ENCODE measurements around the gene TRERF1. TPM values are rescaled to one million over a fixed set of nuclear protein-coding genes. Genes with fewer than 3 reads are reported as not detected.

Gene TRERF1
- total RNA-seq, 1 experiment from 2014 or later = 5.2 TPM

DNA sequence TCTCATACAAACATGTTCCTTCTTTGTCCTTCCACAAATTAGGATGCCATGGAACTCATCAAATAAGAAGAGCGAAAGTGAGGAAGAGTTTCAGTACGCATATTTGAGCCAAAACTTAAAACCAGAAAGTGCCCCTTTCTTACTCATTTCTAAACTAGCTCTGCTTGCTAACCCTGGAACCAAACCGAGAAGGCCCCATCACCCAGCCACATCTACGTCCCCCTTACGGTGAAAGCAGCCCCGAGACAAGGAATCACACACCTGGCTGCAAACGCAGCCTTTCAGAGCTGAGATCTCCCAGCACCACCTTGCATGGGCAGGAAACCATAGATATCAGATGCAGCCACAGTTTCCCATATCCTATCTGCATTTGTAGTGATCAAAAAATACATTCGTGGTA is 28.5 kb downstream of the TRERF1 start:
- no peak for DNase-seq (ENCODE audit: low read depth)

DNA sequence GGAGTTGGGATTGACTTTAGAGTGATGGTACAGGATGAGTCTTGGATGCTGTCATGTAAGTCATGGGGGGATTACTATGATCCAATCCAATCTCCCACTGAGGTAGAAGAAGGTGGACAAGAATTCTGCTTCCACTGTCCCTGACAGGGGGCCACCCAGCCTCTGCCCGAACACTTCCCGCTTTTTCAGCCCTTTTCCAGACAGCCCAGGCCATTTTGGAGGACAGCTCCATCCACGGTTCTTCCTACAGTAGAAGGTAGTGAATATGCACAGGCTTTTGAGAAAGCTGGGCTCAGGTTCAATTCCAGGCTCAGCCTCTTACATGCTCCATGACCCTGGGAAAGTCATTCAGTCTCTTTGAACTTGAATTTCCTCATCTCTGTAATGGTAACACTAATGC is 31.0 kb downstream of the TRERF1 start:
- DNase-seq (ENCODE audit: low read depth) = no peak

DNA sequence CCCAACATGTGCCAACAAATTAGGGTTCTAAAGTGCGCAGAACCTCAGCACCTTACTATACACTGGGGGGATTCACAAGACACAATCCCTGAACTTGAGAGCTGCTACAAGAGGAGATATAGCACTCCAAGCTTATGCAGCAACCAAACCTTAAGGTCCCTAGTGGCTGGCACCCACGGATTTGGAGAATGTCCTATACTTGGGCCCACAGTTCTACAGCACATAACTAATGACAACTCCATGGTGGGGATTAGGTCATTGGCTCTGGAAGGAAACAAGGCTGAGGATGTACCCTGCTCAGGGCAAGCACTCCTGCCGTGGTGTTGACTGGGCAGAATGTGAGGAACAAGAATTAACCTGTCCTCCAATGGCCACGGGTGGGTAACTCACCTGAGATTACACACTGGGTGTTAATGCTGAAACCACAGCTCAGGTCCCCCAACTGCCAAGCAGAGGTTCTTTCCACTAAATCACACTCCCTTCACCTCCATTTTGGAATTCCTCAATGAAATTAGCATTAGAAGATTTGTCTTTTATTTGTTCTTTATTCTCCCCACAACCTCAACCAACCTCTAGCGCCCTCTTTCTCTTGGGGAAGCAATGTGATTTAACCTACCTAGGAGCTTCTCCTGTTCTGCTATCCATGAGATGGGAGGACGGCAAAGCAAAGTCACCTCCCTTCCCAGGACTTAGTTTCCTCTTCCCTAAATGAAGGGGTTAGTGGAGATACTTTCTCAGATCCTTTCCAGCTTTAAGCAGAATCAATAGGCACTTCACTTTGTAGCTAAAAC is 32.0 kb downstream of the TRERF1 start:
- no peak for DNase-seq (ENCODE audit: low read depth)

DNA sequence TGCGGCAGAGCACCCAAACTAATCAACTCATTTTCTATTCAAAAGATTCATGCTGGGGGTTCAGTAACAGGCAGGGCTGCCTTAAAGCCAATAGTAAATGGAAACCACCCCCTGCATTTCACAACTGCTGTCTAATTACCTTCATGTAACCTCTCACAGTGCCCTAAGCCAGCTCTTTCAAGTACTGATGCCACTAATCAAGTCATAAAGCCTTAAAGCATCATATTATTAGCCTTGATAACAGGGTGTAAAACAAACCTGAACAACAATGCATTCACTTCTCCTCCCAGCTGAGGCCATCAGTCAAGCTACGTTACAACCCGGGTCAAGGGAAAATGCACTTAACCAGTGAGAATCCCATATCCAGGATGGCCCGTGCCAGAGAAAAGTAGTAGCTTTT is 33.0 kb downstream of the TRERF1 start:
- DNase-seq (ENCODE audit: low read depth) = no peak

DNA sequence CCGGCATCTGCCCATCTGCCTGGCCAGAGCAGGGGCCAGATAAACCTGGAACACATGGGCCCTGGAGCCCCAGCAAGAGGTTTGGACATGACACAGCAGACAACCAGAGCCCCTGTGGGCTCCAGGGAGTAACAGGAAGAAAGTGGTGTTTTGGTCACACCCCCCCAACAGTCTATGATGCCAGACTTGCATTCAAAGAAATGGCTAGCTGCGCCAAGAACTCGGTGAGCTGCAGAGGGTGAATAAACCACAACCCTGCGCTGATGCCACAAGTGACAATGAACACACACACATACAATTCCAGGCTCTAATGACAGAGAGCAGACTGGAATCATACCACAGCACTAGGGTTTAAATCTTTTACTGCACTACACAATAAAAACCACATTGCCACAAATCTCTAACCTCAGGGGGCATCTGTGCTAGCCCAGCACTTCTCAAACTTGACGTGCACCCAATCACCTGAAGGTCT is 34.0 kb downstream of the TRERF1 start:
- peak; percentile 87 for DNase-seq (ENCODE audit: low read depth)

DNA sequence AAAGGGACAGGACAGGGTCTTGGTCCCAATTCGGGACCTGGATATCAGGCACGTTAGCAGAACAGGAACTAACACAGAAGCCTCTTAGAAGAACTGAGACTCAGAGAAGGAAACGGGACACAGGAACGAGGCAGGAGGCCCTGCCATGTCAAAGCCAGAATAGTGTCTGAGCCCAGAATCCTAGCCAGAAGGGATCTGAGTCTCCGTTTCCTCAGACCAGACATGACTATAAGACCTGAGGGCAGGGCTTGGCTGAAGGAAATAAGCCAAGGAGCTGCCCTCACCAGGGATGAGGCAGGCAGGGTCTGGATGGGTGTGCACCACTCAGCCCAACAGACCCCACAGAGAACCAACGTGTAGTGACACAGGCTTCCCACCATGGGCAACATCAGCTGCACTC is 40.3 kb downstream of the TRERF1 start:
- peak; percentile 46 for DNase-seq (ENCODE audit: low read depth)

DNA sequence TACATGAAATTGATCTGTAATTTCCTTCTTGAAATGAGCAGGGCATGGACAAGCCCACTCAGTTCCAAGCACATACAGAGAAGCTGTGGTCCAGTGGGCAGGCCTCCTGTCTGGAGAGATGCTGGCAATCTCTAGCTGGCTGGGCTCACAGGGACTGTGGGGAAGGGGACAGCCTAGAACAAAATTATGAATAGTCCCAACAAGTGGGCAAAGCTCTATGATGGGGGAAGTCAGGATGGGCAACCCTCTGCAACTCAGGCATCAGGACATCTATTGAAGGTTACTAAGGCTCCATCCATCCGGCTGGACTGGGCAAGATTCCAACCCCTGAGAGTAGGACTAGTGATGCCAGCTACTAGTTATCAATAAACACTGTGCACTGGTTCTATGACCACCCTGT is 40.9 kb downstream of the TRERF1 start:
- no peak for DNase-seq (ENCODE audit: low read depth)

DNA sequence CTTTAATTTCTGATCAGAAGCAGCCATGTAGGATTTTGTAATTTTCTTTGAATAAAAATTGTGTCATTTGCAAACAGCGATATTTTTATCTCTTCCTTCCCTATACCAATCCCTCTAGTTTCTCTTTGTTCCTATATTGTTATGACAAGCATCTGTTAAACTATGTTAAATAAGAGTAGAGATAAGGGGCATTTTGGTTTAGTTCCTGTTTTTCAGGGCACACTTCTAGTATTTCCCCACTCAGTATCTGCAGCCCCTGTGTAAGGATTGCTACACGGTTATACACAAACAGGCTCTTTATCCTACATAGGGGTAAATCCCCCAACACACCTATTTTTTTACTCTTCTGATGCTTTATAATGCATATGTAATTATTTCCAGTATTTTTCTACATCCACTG is 42.1 kb downstream of the TRERF1 start:
- DNase-seq (ENCODE audit: low read depth) = no peak

DNA sequence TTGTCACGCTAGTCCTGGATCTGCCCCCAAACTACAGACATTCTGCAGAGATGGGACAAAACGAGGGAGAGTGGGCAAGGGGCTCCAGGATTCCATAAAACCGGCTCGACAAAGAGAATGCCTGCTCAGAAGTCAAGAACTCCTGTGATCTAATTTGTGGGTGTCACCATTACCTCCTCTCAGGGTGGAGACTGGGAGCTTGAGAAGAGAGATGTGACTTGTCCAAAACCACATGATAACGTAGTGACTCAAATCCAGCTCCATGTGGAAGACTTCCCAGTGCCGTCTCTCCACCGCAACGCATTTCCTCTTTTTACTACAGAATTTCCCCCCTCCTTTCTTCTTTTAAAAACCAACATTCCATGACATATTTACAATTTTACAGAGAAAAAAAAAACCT is 44.3 kb downstream of the TRERF1 start:
- peak; percentile 93 for DNase-seq (ENCODE audit: low read depth)

DNA sequence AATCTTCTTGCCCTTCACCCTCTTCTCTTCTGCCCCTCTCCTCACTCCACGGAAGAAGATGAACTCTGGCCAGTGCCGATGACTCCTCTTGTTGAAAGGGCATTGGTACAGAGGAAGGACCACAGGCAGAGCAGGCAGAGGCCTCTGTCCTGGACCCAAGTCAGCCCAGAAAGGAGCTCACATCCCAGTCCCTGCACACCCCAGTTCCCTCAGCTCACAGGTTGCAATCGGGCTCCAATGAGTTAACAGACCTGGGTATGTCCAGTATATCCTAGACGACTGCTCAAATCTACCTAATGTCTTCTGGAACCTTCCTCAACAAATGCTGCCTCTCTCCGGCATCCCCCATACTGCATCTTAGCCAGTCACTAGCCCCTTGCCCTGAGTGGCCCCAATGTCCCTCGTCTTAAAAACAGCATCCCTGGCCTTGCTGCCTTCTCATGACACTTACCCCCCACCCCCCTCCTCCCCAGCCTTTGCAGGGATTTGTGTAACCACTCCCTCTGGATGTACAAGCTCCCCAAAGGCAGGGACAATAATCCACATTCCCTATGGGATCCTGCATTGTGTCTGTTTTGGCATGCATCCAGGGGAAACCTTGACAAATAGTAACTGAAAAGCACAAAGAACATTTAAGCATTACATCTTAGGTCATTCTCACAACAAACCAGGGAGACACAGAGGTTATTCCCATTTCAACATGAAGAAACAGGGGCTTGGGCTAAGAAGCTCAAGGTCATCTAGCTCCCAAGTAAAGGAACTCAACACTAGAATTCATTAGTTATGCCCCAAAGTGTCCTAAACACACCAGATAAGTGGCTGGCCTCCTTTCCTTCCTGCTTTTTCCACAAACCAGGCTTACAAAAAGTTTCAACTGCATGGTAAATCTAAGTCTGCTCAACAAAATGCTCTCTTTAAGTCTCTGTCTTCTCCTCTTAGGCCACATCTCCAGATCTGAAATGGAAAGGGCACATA is 45.1 kb downstream of the TRERF1 start:
- DNase-seq (ENCODE audit: low read depth) = peak; percentile 37

DNA sequence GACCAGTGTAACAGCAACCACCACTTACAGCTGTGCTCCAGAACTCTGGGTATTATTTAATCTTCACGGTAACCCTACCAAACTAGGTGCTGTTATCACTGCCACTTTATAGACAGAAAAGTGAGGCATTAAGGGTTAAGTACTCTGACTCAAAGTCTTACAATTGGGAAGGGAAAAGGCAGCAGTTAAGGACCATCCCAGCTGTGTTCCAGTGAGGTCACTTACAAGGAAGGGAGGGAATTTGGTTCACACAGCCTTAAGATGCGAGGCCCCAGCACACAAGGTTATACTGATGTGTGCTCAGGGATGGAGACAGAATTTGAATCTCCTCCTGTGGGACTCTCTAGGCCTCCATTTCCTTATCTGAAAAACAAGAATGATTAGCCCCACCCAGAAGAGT is 46.7 kb downstream of the TRERF1 start:
- peak; percentile 71 for DNase-seq (ENCODE audit: low read depth)

DNA sequence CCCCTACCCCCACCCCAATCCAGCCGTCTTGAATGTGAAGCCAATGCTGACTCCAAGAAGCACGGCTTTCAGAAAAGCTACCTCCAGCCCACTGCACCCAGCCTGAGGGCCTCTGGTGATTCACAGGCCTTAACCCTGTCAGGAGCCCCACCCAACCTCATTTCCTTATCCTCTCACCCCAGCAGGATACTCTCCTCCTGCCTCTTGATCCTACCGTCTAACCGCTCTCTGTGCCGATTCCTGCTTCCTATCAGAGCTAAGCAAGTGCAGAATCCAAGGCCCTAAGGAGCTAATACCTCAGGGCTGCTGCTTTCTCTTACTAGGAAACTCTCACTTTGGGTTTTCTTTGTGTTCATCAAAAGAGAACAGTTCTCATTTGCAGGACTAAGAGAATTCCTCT is 47.2 kb downstream of the TRERF1 start:
- peak; percentile 94 for DNase-seq (ENCODE audit: low read depth)

DNA sequence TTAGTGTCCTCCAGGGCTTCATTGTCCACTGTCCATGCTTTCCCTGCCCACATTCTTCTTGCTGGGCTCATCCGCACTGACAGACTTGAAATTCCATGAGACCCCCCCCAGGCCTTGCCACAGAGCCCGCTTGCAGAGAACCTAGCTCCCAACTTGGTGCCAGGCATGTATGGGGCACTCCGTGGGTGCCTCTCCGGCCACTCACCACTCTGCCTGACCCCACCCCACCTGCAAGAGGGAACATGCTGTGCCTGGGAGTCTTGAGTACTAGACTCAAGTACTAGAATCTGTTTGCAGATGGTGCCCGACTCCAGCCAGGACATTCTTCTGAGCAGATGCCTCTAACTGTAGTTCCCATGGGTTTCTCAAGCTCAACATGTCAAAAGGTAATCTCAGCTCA is 47.9 kb downstream of the TRERF1 start:
- no peak for DNase-seq (ENCODE audit: low read depth)

DNA sequence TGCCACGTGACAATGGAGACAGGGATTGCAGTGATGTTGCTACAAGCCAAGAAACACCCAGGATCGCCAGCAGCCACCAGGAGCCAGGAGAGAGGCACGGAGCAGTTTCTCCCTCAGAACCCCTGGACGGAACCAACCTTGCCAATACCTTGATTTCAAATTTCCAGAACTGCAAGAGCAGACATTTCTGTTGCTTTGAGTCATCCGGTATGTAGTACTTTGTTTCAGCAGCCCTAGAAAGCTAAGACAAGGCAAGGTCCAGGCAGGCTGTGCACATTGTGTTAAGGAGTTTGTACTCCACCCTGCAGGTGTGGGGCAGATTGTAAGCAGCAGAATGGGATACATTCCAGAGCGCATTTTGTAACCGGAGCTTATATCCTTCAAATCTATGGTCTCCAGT is 48.3 kb downstream of the TRERF1 start:
- DNase-seq (ENCODE audit: low read depth) = peak; percentile 42

DNA sequence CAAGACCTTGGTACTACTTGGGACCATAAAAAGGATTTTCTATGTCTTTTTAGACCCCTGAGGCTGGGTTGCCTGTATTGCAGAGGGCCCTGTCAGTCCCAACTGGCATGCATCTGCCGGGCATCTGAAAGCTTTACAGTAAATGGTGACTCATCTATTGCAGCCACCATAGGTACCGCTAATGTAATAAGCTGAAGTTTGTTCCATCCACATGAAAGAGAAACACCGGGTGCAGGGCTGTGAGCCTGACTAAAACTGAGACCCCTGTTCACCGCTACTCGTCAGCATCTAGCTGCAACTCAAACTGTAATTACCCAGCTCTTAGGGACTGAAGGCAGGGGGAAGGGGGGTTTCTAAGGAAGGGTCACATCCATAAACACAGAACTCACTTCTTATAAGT is 49.5 kb downstream of the TRERF1 start:
- peak; percentile 73 for DNase-seq (ENCODE audit: low read depth)

DNA sequence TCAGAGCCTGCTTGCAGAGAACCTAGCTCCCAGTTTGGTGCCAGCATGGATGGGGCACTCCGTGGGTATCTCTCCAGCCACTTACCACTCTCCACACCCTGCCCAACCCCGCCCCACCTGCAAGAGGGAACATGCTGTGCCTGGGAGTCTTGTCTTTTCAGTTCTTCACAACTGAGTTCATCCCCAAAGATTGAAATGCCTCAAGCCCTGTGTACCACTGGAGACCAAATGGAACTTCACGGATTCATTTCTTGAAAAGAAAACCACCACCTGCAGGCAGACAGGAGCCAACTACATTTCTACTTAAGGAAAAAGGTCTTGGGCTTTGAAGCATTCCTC is 50.1 kb downstream of the TRERF1 start:
- no peak for DNase-seq (ENCODE audit: low read depth)

DNA sequence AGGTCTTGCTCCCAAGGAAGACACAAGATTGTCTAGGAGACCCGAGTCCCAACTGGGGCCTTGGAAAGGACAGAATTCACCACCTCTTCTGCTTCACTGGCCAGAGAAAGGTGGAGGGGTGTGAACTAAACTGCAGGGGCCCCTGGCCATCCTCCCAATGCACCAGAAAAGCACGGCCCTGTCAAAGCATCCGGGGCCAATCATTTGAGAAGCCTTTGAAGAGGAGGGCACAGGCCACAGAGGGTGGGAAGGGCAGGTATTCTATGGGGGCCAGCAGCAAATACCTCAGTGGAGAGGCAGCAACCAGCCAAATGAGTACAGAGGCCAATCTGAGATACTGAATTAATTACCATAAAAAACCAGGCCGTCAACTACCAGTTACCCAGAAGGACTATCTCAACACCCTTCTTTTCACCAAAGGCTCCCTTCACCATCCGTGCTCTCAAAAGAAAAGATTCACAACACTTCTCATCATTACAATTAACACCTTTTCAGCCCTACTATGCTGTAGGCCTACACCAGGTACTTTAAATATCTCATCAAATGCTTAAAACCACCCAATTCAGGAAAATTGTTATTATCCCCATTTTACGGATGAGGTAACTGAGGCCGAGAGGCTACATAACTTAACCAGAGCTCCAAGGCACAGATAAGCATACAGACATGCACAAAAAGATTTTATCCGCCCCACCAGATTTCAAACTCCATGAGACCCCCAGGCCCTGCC is 50.7 kb downstream of the TRERF1 start:
- DNase-seq (ENCODE audit: low read depth) = no peak

DNA sequence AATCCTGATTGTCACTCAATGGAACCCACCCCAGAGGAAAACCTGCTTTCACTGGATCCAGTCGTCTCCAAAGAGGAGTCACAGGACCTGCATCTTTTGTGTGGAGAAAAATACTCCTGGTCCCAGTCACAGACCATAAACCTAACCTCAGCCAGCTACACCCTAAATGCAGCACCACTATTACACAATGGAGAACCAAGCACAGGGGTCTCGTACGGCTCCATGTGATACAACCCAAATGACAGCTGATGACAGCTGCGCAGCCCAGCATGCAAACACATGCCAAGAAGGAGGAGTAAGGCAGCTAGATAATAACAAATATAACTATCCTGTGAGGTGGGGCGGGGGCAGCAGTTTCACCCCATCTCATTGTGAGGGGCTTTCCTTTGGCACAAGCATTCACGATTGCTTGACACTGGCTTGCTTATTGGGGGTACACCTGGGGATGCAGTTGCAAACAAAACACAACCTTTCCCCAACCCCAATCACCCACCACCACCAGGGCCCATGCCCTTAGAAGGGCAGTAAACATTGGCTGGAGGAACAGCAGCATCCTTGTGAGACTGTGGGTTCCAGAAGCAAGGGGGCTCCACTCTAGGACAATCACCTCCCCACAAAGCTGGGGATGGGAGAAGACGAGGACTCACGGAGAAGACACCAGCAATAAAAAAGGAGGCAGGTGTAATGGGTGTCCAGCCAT is 51.5 kb downstream of the TRERF1 start:
- DNase-seq (ENCODE audit: low read depth) = no peak

DNA sequence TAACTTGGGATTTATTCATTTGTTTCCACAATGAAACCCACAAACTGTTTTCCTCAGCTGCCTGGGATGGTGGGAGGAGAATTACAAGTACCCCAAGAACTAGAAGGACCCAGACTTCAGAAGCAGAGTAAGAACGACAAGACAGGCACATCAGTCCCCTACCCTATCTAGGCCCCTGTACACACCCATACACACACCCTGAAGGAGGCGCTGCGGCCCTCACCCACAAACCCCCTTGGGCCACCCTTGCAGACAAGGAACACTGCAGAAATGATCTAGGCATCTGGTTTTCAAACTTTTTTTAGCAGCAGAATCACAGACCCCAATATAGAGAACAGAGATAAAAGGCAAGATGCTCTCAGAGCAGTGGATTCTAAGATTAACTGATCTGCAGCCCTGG is 55.0 kb downstream of the TRERF1 start:
- DNase-seq (ENCODE audit: low read depth) = no peak

DNA sequence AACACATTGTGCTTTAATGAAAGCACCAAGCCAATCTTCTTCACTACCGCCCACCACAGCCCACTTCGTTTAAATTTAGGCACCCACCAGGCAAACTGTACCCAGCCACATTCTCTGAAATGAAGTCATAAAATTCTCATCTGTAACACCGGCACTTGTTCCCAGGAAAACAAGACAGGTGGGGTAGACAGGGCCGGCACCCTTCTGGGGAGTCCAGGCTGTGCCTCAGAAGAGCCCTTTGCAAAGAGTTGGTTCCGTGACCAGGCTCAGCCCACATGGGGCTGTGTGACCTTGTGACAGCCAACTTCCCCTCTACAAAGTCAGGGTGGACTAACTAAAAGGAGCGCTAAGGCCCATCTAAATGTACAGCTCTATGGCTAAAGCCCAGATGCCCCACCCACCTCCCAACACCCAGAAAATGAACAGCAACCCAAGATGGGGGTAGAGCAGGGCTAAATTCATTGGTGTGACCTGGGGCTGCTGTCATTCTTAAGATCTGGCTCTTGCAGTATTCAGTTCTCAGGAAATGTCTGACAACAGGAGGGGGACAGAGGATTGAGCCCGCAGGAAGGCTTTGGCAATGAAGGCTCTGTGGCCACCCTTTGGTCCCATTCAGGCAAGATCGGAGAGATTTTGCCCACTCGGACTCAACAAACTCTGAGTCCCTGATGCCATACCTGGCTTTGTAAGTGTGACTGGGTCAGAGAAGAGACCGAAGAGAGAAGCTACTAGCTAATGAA is 56.7 kb downstream of the TRERF1 start:
- no peak for DNase-seq (ENCODE audit: low read depth)

DNA sequence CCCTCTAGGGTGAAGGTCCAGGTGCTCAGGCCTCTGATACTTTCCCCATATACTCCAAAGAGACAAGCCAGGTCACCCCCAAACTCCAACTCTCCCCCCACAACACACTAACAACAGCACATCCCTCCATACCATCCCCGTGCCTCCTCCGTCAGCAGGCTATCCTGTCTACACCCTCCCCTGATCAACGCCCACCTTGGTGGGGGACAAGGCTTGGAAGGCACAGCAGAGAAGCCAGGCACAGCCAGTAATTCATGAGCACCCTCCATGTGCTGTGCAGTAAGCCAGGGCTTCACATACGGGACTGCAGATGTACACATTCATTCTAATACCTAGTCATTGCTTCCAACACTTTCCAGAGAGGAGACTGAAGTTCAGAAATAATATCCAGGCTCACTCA is 57.6 kb downstream of the TRERF1 start:
- no peak for DNase-seq (ENCODE audit: low read depth)

Data from RPMI7951 (cell line).